K562 (cell line): Measurements from ENCODE around the gene ABHD16A. TPM values are rescaled to one million over a fixed set of nuclear protein-coding genes. Genes with fewer than 3 reads are reported as not detected.

Experiments
- ADNP ChIP-seq: fragments of 200-800 bp; sonication (Bioruptor generic); IDR thresholded peaks from 2 replicates; pipeline ENCODE4 v1.6.1; 2016; ENCODE audit warnings: missing genetic modification characterization, missing compliant biosample characterization
- ARHGAP35 ChIP-seq: fragments of 450-650 bp; IDR thresholded peaks from 2 replicates; pipeline ENCODE4 v1.6.1; 2018; ENCODE audit not compliant: partially characterized antibody
- MTA3 ChIP-seq: fragments of 450-650 bp; formaldehyde crosslinking; IDR thresholded peaks from 2 replicates; pipeline ENCODE4 v1.6.1; 2017; ENCODE audit warnings: mild to moderate bottlenecking, borderline replicate concordance
- NRF1 ChIP-seq, 2 experiments: fragments of 450-650 bp; IDR thresholded peaks in 1 of 2; conservative IDR thresholded peaks in 1 of 2; 2 replicates each; pipeline ENCODE4 v1.6.1; 2014; ENCODE audit warnings: mild to moderate bottlenecking in 2 of 2
- SMARCA4 ChIP-seq: fragments of 450-650 bp; IDR thresholded peaks from 2 replicates; pipeline ENCODE4 v1.6.1; 2016
- SMARCA5 ChIP-seq: fragments of 450-650 bp; IDR thresholded peaks from 2 replicates; pipeline ENCODE4 v1.6.1; 2016
- ZC3H4 ChIP-seq: sonication (generic); formaldehyde crosslinking; IDR thresholded peaks from 2 replicates; pipeline ENCODE4 v1.9.0; 2021; ENCODE audit warnings: missing genetic modification reagents, borderline replicate concordance
- ZC3H8 ChIP-seq: fragments of 450-650 bp; IDR thresholded peaks from 2 replicates; pipeline ENCODE4 v1.6.1; 2017
- ZNF197 ChIP-seq: fragments of 200-800 bp; sonication (Bioruptor generic); IDR thresholded peaks from 2 replicates; pipeline ENCODE4 v1.6.1; 2016; ENCODE audit warnings: low read depth, missing genetic modification characterization, missing compliant biosample characterization
- polyA plus RNA-seq, 8 experiments: library from polyadenylated mRNA; depleted of rRNA in 4 of 8; stranded (reverse) in 5 of 8; unstranded in 3 of 8; fragments of >200 nt; fragmentation: Nextera tagmentation in 2 of 8; fragmentation: Illumina TruSeq in 1 of 8; extraction: Ambion mirVana in 2 of 8; extraction: Trizol in 1 of 8; gene quantifications; 2 replicates each; pipeline versions ENCODE4 v1.2.1 to v1.2.3, GENCODE V29; 2011 to 2014; ENCODE audit warnings: inconsistent platforms in 1 of 8, missing spikeins in 1 of 8
- total RNA-seq, 7 experiments: library from RNA; depleted of rRNA in 6 of 7; stranded (reverse); fragments of >200 nt in 6 of 7; fragmentation: Illumina TruSeq in 2 of 7; extraction: Trizol in 2 of 7; gene quantifications; 2 replicates each; pipeline versions ENCODE4 v1.2.1 to v1.2.3, GENCODE V29; 2011 to 2021; ENCODE audit warnings: low replicate concordance in 1 of 7
- TF ChIP-seq, protein P1 (sequence below), 2 experiments: fragments of 450-650 bp in 1 of 2; sonication (generic) in 1 of 2; formaldehyde crosslinking in 1 of 2; IDR thresholded peaks; 2 replicates each; pipeline versions ENCODE4 v1.7.1 to v1.9.0; 2016 to 2022; ENCODE audit warnings: inconsistent platforms in 1 of 2, mild to moderate bottlenecking in 1 of 2, missing genetic modification reagents in 1 of 2
- TF ChIP-seq, protein P2 (sequence below): fragments of 250-450 bp; sonication (Bioruptor Pico); IDR thresholded peaks from 2 replicates; pipeline ENCODE4 v1.4.0; 2020; ENCODE audit warnings: borderline replicate concordance
- TF ChIP-seq, protein P3 (sequence below): fragments of 450-650 bp; IDR thresholded peaks from 2 replicates; pipeline ENCODE4 v1.6.1; 2016; ENCODE audit warnings: borderline replicate concordance
- TF ChIP-seq, protein P4 (sequence below): fragments of 450-650 bp; formaldehyde crosslinking; conservative IDR thresholded peaks from 2 replicates; pipeline ENCODE4 v1.4.0; 2022; ENCODE audit warnings: mild to moderate bottlenecking, missing genetic modification characterization

The ABHD16A gene
- total and polyA plus RNA-seq, 9 of the 15 experiments (the other 6 are each of a cell fraction or from before 2014, with no cell fraction given): 25.8 to 120 (median 81.6) TPM

DNA sequence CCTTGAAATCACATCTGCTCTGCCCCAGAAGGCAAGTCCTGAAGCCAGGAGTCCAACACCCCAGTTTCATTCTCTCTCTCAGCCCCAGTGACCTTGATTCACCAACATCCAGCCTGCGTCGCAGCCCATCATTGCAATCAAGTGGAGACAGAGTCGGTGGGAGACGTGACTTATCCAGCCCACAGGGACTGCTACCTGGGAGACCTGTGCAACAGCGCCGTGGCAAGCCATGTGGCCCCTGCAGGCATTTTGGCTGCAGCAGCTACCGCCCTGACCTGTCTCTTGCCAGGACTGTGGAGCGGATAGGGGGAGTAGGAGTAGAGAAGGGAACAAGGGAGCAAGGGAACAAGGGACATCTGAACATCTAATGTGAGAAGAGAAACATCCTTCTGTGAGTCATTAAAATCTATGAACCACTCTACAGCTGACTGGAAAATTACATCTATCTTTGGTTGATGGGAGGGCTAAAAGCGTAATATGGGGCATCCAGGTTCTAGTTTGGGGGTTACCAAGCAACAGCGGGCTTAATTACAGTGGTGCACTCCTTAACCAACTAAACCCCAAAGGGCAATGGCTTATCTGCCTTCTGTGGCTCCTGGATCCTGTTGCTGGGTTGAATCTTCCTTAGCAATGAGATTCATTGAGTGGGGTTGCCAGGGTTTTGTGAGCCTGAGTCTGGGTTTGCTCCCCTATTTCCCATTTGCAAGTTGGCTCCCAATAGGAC, 14.5 kb upstream of the ABHD16A start (continued):
- TF ChIP-seq, protein P1, sequence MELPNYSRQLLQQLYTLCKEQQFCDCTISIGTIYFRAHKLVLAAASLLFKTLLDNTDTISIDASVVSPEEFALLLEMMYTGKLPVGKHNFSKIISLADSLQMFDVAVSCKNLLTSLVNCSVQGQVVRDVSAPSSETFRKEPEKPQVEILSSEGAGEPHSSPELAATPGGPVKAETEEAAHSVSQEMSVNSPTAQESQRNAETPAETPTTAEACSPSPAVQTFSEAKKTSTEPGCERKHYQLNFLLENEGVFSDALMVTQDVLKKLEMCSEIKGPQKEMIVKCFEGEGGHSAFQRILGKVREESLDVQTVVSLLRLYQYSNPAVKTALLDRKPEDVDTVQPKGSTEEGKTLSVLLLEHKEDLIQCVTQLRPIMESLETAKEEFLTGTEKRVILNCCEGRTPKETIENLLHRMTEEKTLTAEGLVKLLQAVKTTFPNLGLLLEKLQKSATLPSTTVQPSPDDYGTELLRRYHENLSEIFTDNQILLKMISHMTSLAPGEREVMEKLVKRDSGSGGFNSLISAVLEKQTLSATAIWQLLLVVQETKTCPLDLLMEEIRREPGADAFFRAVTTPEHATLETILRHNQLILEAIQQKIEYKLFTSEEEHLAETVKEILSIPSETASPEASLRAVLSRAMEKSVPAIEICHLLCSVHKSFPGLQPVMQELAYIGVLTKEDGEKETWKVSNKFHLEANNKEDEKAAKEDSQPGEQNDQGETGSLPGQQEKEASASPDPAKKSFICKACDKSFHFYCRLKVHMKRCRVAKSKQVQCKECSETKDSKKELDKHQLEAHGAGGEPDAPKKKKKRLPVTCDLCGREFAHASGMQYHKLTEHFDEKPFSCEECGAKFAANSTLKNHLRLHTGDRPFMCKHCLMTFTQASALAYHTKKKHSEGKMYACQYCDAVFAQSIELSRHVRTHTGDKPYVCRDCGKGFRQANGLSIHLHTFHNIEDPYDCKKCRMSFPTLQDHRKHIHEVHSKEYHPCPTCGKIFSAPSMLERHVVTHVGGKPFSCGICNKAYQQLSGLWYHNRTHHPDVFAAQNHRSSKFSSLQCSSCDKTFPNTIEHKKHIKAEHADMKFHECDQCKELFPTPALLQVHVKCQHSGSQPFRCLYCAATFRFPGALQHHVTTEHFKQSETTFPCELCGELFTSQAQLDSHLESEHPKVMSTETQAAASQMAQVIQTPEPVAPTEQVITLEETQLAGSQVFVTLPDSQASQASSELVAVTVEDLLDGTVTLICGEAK (IDR thresholded peaks at IDR 0.05): peak; percentile 33; the same call in 1 of the 2 replicates
- TF ChIP-seq, protein P1 (CRISPR knock-in tag; IDR thresholded peaks at IDR 0.05): no peak
- TF ChIP-seq ZC3H4 (CRISPR knock-in tag) (no peak), ZNF197 (CRISPR knock-in tag) (no peak), ARHGAP35 (no peak), MTA3 (0 out of 2 replicates have a peak, but pooled peaks have one; percentile 34), SMARCA5 (no peak), SMARCA4 (peak; percentile 93), NRF1 (conservative IDR thresholded peaks at IDR 0.05 in 1 of 2, IDR thresholded peaks at IDR 0.05 in 1 of 2) (peak; percentile 22 to 49; a peak in 1 of 4 replicates), ADNP (tag) (no peak), ZC3H8 (no peak)
- TF ChIP-seq, protein P2, sequence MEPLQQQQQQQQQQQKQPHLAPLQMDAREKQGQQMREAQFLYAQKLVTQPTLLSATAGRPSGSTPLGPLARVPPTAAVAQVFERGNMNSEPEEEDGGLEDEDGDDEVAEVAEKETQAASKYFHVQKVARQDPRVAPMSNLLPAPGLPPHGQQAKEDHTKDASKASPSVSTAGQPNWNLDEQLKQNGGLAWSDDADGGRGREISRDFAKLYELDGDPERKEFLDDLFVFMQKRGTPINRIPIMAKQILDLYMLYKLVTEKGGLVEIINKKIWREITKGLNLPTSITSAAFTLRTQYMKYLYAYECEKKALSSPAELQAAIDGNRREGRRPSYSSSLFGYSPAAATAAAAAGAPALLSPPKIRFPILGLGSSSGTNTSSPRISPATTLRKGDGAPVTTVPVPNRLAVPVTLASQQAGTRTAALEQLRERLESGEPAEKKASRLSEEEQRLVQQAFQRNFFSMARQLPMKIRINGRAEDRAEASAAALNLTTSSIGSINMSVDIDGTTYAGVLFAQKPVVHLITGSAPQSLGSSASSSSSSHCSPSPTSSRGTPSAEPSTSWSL (CRISPR knock-in tag): 0 out of 2 replicates have a peak, but pooled peaks have one; percentile 9
- TF ChIP-seq, protein P3, sequence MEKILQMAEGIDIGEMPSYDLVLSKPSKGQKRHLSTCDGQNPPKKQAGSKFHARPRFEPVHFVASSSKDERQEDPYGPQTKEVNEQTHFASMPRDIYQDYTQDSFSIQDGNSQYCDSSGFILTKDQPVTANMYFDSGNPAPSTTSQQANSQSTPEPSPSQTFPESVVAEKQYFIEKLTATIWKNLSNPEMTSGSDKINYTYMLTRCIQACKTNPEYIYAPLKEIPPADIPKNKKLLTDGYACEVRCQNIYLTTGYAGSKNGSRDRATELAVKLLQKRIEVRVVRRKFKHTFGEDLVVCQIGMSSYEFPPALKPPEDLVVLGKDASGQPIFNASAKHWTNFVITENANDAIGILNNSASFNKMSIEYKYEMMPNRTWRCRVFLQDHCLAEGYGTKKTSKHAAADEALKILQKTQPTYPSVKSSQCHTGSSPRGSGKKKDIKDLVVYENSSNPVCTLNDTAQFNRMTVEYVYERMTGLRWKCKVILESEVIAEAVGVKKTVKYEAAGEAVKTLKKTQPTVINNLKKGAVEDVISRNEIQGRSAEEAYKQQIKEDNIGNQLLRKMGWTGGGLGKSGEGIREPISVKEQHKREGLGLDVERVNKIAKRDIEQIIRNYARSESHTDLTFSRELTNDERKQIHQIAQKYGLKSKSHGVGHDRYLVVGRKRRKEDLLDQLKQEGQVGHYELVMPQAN: no peak
- TF ChIP-seq, protein P4, sequence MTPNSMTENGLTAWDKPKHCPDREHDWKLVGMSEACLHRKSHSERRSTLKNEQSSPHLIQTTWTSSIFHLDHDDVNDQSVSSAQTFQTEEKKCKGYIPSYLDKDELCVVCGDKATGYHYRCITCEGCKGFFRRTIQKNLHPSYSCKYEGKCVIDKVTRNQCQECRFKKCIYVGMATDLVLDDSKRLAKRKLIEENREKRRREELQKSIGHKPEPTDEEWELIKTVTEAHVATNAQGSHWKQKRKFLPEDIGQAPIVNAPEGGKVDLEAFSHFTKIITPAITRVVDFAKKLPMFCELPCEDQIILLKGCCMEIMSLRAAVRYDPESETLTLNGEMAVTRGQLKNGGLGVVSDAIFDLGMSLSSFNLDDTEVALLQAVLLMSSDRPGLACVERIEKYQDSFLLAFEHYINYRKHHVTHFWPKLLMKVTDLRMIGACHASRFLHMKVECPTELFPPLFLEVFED: no peak
